Liver (tissue), 3 donors: ENCODE results near the gene ERVFRD-1.

Source experiments
- ATF3 ChIP-seq: IDR thresholded peaks from 2 replicates; pipeline ENCODE4 v1.6.1; 2016; ENCODE audit warnings: antibody characterized with exemption
- CTCF ChIP-seq: fragments of 150-350 bp; IDR thresholded peaks from 2 replicates; pipeline ENCODE4 v1.5.1; 2017; ENCODE audit warnings: improper control_type of control experiment, low read depth, low read length; ENCODE audit not compliant: missing input control
- EGR1 ChIP-seq, 2 donors: IDR thresholded peaks; 2 replicates each; pipeline ENCODE4 v1.6.1; 2016 to 2018; ENCODE audit warnings: antibody characterized with exemption in 2 of 2, low read depth in 2 of 2
- HNF4G ChIP-seq: IDR thresholded peaks from 2 replicates; pipeline ENCODE4 v1.6.1; 2016; ENCODE audit warnings: antibody characterized with exemption
- JUND ChIP-seq, 2 donors: IDR thresholded peaks; 2 replicates each; pipeline ENCODE4 v1.6.1; 2016; ENCODE audit warnings: antibody characterized with exemption in 2 of 2
- MAX ChIP-seq: IDR thresholded peaks from 2 replicates; pipeline ENCODE4 v1.6.1; 2016; ENCODE audit warnings: antibody characterized with exemption
- RAD21 ChIP-seq, 2 donors: IDR thresholded peaks; 2 replicates each; pipeline ENCODE4 v1.6.1; 2016; ENCODE audit warnings: antibody characterized with exemption in 2 of 2, mild to moderate bottlenecking in 2 of 2
- REST ChIP-seq: IDR thresholded peaks from 2 replicates; pipeline ENCODE4 v1.6.1; 2016; ENCODE audit warnings: antibody characterized with exemption, mild to moderate bottlenecking
- RXRA ChIP-seq, 2 donors: IDR thresholded peaks; 2 replicates each; pipeline ENCODE4 v1.6.1; 2017 to 2018; ENCODE audit warnings: antibody characterized with exemption in 2 of 2, mild to moderate bottlenecking in 1 of 2
- SP1 ChIP-seq: IDR thresholded peaks from 2 replicates; pipeline ENCODE4 v1.6.1; 2018; ENCODE audit warnings: antibody characterized with exemption, mild to moderate bottlenecking
- TAF1 ChIP-seq: conservative IDR thresholded peaks from 2 replicates; pipeline ENCODE4 v1.6.1; 2016; ENCODE audit warnings: antibody characterized with exemption, mild to moderate bottlenecking
- YY1 ChIP-seq: IDR thresholded peaks from 2 replicates; pipeline ENCODE4 v1.6.1; 2016; ENCODE audit warnings: antibody characterized with exemption, mild to moderate bottlenecking
- ZBTB33 ChIP-seq: IDR thresholded peaks from 2 replicates; pipeline ENCODE4 v1.6.1; 2016; ENCODE audit warnings: antibody characterized with exemption
- donor health status: healthy.
- donor health status: healthy.

- no peak for TF ChIP-seq CTCF
- TF ChIP-seq ZBTB33, result no peak
- TF ChIP-seq RAD21 (IDR thresholded peaks at IDR 0.05), result no peak
- no peak for TF ChIP-seq REST
- no peak for TF ChIP-seq TAF1
- TF ChIP-seq RXRA (IDR thresholded peaks at IDR 0.05), result no peak
- no peak for TF ChIP-seq YY1
- no peak for TF ChIP-seq MAX
- TF ChIP-seq ATF3, result no peak
- TF ChIP-seq HNF4G, result no peak
- no peak for TF ChIP-seq JUND (IDR thresholded peaks at IDR 0.05)
- TF ChIP-seq SP1, result no peak
- no peak for TF ChIP-seq EGR1 (IDR thresholded peaks at IDR 0.05; ENCODE audit: low read depth in 2 of 2)
Measured at GRCh38 chr6:11146117-11146826, 34.7 kb upstream of the ERVFRD-1 start.
